Activated CD4-positive, alpha-beta T cell treated with anti-CD3 and anti-CD28 coated beads, Interleukin-2, Interleukin-4, amounts not matched to agents 100 ng/mL and 50 ng/mL, durations not matched to agents 16 hours and 8 hours (primary cell): ENCODE measurements around the gene BBS9.
A peak's percentile ranks its signal among the peaks of the same experiment; 100 is the strongest.
"Not testable (repeated sequence)": the region's sequence is repeated elsewhere in the genome, so short reads cannot be mapped to it uniquely, and the experiment has no call there.

Experiments used
- DNase-seq: peaks from one replicate; pipeline ENCODE4 v3.0.0-alpha.2; 2020; ENCODE audit warnings: low spot score

The BBS9 gene

GRCh38 chr7:33196221-33196620, 66.9 kb downstream of the BBS9 start:
- DNase-seq, result no peak

DNA sequence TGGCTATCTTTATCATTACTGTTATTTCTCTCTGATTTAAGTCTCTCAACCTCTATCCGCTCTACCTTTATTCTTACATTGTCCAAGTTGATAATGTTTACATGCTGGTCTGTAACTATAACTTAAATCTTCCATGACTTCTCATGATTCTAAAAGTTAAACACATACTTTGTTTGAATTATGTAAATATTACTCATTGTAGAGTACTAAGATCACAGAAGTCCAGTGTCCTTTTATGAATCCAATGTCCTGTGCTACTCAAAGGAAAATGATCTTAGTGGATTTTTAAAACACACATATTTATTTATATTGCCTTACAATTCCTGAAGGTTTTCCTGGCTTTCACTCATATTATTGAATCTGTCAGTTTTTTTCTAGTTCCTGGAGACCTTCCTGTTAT, 70.9 kb downstream of the BBS9 start:
- no peak for DNase-seq

- DNase-seq, result no peak
Measured at GRCh38 chr7:33201821-33202220, 72.5 kb downstream of the BBS9 start.

GRCh38 chr7:33210958-33211357, 81.6 kb downstream of the BBS9 start:
- DNase-seq, result no peak

GRCh38 chr7:33212144-33212543, 82.8 kb downstream of the BBS9 start:
- DNase-seq, result no peak

DNA sequence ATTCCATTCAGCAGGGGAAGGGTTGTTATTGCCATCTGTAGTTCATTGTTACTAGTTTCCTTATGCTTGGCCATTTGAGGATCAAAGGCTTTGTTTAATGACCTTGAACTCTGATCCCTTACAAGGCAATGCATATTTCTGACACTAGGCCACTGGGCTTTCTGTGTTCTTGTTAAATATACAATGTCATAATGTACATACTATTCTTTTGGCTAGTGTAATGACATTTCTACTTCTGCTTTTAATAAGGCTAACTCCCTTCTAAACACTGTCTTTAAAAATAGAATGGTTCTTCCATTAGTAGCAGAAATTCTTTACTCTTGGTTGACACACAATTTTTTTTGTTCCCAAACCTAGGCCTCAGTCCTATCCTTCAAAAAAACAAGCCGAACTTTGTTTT, 86.6 kb downstream of the BBS9 start:
- DNase-seq, result no peak

DNA sequence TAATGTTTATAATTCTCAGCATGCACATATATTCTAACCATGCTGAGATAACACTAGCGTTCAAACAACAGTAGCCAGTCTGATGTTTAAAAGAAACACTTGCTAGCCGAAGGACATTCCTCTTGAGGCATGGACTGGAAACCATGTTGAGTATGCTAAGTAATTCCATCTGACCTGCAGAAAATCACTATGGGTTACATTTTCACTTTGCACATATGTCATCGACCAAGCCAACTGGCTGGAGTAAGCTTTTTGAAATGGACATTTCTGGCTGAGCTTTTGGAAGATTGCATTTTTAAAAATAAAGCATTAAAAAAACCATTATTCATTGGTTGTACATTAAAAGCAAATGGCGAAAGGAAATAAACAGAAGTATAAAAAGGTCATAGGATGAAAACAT, 88.2 kb downstream of the BBS9 start:
- no peak for DNase-seq

DNA sequence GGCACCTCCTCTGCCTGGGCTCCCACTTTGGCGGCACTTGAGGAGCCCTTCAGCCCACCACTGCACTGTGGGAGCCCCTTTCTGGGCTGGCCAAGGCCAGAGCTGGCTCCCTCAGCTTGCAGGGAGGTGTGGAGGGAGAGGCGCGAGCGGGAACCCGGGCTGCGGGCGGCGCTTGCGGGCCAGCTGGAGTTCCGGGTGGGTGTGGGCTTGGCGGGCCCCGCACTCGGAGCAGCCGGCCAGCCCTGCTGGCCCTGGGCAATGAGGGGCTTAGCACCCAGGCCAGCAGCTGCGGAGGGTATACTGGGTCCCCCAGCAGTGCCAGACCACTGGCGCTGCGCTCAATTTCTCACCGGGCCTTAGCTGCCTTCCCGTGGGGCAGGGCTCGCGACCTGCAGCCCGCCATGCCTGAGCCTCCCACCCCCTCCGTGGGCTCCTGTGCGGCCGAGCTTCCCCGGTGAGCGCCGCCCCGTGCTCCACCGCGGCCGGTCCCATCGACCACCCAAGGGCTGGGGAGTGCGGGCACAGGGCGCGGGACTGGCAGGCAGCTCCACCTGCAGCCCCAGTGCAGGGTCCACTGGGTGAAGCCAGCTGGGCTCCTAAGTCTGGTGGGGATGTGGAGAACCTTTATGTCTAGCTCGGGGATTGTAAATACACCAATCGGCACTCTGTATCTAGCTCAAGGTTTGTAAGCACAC, 89.6 kb downstream of the BBS9 start:
- not testable (repeated sequence) for DNase-seq

- DNase-seq, result no peak
Measured at GRCh38 chr7:33220231-33220630, 90.9 kb downstream of the BBS9 start.

GRCh38 chr7:33221390-33221789, 92.0 kb downstream of the BBS9 start:
- DNase-seq, result no peak

- DNase-seq, result no peak
Measured at GRCh38 chr7:33232632-33233145, 103.3 kb downstream of the BBS9 start.

- no peak for DNase-seq
Measured at GRCh38 chr7:33233659-33234058, 104.3 kb downstream of the BBS9 start.

- DNase-seq, result no peak
Measured at GRCh38 chr7:33237036-33237435, 107.7 kb downstream of the BBS9 start.

DNA sequence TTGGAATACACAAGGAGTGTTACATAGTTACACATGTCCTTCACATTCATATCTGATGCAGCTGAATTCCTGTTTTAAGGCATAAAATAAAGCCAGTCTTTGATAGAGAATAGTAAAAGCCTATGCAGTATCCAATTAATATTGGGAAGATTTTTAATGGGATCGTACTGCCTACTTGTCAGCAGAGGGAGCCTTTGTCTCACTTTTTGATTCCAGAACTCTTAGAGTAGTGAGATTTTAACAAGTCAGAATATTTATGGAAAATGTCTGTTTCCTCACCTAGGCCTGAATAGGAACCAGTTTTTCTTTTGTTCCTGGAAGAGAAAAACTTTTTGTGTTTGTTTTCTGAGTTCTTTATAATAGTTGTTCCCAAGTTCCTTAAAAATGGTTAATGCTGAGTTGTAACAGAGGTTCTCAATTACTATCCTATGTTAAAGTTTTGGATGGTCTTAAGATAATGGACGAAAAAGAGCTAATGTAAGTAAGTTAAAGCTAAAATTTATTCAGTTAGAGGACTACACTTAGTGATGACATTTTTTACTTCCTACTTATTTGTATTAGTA, 114.0 kb downstream of the BBS9 start:
- peak; percentile 14 for DNase-seq

- DNase-seq, result no peak
Measured at GRCh38 chr7:33248671-33249070, 119.3 kb downstream of the BBS9 start.

DNA sequence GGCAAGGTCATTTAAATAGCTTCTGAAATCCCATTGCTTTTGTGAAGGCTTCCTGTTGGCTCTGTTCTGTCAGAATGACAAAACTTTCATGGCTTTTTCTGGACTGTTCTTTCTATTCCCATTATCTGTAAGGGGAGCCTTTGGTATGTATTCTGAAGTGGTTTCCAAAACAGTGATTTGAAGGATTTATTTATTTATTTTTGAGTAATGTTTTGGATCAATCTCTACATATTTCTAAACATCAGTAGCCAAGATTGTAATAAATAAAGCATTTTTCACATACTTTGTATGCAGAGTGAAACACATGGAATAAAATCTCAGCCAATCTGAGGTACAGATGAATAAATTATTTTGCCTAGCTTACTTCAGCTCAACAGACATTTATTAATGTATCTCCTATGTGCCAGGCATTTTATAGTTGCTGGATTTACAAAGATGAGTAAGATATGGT, 121.1 kb downstream of the BBS9 start:
- DNase-seq, result no peak

DNA sequence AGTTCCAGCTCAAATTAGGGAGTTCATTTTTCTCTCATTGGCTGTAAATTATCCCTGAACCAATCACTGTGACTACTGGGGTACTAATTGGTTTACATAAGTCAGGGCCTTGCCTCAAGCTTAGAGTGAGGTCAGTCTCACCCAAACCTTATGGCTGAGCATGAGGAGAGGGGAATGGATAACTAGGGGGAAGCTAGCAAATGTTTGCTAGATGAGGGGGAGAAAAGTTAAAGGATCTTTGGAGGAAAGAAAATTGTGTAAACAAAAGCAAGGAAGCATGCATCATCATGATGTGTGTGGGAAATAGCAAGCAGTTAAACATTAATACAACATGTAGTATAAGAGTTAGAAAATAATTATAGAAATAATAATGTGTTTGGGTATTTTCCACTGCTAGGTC, 121.9 kb downstream of the BBS9 start:
- no peak for DNase-seq

DNA sequence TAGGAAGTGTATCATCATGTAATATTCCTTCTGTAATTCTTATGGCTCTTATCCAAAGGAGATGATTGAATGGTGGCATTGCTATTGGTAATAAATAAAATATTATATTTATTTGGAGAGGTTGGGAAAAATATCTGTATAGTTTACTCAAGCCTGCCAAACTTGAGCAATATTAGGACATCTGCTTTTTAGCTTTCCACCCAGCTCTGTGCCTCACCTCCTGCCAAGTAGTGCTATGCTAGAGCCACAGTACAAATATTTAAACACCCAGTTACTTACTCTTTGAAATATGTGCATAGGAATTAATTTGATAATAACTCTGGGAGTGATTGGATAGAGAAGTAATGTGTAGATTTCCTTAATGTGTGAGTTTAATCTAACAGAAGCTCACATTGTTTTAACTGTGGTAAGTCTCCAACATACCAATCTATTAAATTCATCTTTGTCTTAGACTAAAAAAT, 129.2 kb downstream of the BBS9 start:
- no peak for DNase-seq

GRCh38 chr7:33261585-33261984, 132.2 kb downstream of the BBS9 start:
- peak; percentile 67 for DNase-seq

GRCh38 chr7:33262476-33262875, 133.1 kb downstream of the BBS9 start:
- no peak for DNase-seq

GRCh38 chr7:33271839-33272371, 142.5 kb downstream of the BBS9 start:
- DNase-seq, result not testable (repeated sequence)

DNA sequence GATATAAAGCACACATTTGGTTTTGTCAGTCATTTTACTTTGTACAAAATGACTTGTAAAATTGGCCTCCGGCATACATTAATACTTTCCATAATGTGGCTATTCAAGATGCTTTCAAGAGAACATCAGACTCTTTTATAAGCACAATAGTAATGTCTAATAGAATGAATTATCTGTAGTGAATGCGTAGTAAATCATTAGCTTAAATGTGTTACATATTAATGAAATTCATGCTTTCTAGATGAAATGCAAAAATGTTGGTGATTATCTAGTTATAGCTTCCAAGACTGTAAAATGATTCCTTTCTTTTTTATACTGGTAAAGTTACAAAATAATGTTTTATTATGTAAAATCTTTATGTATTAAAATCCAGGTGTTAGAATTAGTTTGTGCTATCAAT, 144.0 kb downstream of the BBS9 start:
- DNase-seq, result no peak

DNA sequence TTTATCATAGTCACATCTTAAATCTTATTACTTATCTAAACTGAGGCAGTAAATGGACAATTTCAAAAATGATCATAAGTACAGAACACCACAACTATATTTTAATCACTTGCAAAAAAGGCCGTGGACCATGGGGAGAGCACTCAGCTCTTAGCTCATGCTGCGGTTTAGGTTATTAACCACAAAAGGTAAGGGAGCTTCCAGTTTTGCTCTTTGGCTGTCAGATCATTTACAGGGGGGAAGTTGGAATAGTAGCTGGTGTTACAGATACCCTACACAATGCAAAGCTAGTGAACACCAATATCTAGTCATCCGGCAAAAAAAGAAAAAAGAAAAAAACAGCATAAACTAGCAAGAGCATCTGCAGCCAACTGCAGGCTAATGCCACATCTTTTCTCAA, 147.0 kb downstream of the BBS9 start:
- no peak for DNase-seq

- no peak for DNase-seq
Measured at GRCh38 chr7:33276729-33277128, 147.4 kb downstream of the BBS9 start.
